ENCODE measurements around the gene LMNTD2.

GRCh38 chr11:606245-606644 is 45.7 kb upstream of the LMNTD2 start:
- no peak for TF ChIP-seq EZH2 (IDR thresholded peaks at IDR 0.05; ENCODE audit: borderline replicate concordance, low read length)
- TF ChIP-seq, protein P1, sequence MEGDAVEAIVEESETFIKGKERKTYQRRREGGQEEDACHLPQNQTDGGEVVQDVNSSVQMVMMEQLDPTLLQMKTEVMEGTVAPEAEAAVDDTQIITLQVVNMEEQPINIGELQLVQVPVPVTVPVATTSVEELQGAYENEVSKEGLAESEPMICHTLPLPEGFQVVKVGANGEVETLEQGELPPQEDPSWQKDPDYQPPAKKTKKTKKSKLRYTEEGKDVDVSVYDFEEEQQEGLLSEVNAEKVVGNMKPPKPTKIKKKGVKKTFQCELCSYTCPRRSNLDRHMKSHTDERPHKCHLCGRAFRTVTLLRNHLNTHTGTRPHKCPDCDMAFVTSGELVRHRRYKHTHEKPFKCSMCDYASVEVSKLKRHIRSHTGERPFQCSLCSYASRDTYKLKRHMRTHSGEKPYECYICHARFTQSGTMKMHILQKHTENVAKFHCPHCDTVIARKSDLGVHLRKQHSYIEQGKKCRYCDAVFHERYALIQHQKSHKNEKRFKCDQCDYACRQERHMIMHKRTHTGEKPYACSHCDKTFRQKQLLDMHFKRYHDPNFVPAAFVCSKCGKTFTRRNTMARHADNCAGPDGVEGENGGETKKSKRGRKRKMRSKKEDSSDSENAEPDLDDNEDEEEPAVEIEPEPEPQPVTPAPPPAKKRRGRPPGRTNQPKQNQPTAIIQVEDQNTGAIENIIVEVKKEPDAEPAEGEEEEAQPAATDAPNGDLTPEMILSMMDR (IDR thresholded peaks at IDR 0.05; ENCODE audit: low read length), result no peak
